ENCODE measurements around the gene HIRA.
A peak's percentile ranks its signal among the peaks of the same experiment; 100 is the strongest.

Gene HIRA

DNA sequence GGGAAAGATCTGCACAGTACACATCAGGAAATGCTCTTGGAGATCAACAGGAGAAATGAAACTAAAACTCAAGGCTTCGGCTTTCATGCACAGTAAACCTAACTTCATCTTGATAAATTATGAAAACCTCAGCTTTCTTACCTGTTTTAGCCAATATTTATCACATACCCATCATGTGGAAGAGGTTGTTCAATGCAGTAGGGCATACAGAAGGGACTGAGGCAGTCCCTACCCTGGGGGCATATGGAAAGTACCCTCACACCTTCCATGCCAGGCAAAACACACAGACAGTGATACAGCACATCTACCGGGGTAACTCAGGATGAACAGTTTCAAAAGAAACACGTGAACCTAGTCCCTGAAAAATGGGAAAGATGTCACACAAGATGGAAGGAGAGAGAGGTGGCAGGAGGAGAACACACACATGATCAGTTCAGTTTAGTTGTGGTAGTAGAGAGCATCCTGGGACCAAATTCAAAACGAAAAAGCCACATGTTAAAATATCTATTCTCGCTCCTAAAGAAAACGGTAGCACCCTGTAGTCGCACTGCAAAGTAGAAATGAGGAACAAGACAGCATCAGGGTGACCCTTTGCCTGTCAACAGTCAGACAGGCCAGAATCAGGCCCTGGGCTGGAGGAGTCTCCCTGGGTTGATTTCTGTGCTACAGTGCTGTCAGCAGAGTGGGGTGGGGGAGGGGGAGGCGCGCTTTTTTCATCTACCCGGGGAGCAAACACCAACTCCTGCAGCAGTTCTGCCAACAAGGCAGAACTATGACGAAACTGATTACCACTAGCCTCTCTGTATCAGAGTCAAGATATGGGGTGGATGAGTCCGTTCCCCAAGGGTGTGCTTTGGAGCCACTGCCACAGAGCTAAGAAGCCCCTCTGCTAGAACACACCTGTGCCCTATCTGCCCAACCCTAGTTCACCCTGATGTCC lies 1.3 kb downstream of the HIRA start:
- Histone ChIP-seq H3K9ac (ENCODE audit: low read length) (peak overlapping the region; percentile 79), H3K4me1 (ENCODE audit: low read length) (peaks cover 23% of the 10 kb centered on the region), H3K9me3 (ENCODE audit: insufficient read depth, low read length) (no peaks in the 10 kb centered on the region), H3K27me3 (ENCODE audit: low read depth, low read length) (no peaks in the 10 kb centered on the region), H3K79me2 (ENCODE audit: low read length) (peaks cover 79% of the 10 kb centered on the region), H3K4me2 (ENCODE audit: low read length) (peak overlapping the region; percentile 99), H3K4me3 (ENCODE audit: low read length) (peak overlapping the region; percentile 93), H3K36me3 (replicated peaks; ENCODE audit: low read depth, low read length) (peaks cover 16% of the 10 kb centered on the region), H4K20me1 (ENCODE audit: insufficient read depth, low read length) (peaks cover 45% of the 10 kb centered on the region), H2AFZ (ENCODE audit: low read depth, low read length) (no peak overlapping the region), H3K27ac (ENCODE audit: low read length) (peak overlapping the region; percentile 23)
- TF ChIP-seq EZH2phosphoT487 (IDR thresholded peaks at IDR 0.05; ENCODE audit: low read depth) = no peak
- TF ChIP-seq, protein P1, sequence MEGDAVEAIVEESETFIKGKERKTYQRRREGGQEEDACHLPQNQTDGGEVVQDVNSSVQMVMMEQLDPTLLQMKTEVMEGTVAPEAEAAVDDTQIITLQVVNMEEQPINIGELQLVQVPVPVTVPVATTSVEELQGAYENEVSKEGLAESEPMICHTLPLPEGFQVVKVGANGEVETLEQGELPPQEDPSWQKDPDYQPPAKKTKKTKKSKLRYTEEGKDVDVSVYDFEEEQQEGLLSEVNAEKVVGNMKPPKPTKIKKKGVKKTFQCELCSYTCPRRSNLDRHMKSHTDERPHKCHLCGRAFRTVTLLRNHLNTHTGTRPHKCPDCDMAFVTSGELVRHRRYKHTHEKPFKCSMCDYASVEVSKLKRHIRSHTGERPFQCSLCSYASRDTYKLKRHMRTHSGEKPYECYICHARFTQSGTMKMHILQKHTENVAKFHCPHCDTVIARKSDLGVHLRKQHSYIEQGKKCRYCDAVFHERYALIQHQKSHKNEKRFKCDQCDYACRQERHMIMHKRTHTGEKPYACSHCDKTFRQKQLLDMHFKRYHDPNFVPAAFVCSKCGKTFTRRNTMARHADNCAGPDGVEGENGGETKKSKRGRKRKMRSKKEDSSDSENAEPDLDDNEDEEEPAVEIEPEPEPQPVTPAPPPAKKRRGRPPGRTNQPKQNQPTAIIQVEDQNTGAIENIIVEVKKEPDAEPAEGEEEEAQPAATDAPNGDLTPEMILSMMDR (IDR thresholded peaks at IDR 0.05; ENCODE audit: low read depth, low read length) = no peak

DNA sequence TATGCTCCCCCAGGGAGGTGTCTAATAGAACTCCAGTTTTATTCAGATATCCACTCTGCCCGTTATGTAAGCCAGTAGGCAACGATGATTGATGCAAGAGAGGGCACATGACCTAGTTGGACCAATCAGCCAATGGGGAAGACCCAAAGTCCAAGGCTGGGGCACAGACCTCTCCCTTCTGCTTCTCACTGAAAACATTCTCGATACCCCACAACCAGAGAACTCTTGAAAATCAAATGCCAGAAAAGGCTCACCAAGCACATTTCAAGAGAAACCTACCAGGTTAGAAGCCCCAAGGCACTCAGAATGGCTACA lies 7.4 kb downstream of the HIRA start:
- H4K20me1 ChIP-seq (ENCODE audit: insufficient read depth, low read length) = peaks cover 82% of the 10 kb centered on the region
- H3K27me3 ChIP-seq (ENCODE audit: low read depth, low read length) = no peaks in the 10 kb centered on the region
- no peaks in the 10 kb centered on the region for H3K9me3 ChIP-seq (ENCODE audit: insufficient read depth, low read length)
- H3K9ac ChIP-seq (ENCODE audit: low read length) = no peak overlapping the region
- no peak for TF ChIP-seq EZH2phosphoT487 (IDR thresholded peaks at IDR 0.05; ENCODE audit: low read depth)
- TF ChIP-seq, protein P1 (IDR thresholded peaks at IDR 0.05; ENCODE audit: low read depth, low read length) = no peak
- H3K79me2 ChIP-seq (ENCODE audit: low read length) = peaks cover 100% of the 10 kb centered on the region
- no peak overlapping the region for H3K27ac ChIP-seq (ENCODE audit: low read length)
- no peak overlapping the region for H3K4me3 ChIP-seq (ENCODE audit: low read length)
- H3K4me2 ChIP-seq (ENCODE audit: low read length) = no peak overlapping the region
- H2AFZ ChIP-seq (ENCODE audit: low read depth, low read length) = no peak overlapping the region
- peaks cover 4% of the 10 kb centered on the region for H3K36me3 ChIP-seq (replicated peaks; ENCODE audit: low read depth, low read length)
- peaks cover 17% of the 10 kb centered on the region for H3K4me1 ChIP-seq (ENCODE audit: low read length)

DNA sequence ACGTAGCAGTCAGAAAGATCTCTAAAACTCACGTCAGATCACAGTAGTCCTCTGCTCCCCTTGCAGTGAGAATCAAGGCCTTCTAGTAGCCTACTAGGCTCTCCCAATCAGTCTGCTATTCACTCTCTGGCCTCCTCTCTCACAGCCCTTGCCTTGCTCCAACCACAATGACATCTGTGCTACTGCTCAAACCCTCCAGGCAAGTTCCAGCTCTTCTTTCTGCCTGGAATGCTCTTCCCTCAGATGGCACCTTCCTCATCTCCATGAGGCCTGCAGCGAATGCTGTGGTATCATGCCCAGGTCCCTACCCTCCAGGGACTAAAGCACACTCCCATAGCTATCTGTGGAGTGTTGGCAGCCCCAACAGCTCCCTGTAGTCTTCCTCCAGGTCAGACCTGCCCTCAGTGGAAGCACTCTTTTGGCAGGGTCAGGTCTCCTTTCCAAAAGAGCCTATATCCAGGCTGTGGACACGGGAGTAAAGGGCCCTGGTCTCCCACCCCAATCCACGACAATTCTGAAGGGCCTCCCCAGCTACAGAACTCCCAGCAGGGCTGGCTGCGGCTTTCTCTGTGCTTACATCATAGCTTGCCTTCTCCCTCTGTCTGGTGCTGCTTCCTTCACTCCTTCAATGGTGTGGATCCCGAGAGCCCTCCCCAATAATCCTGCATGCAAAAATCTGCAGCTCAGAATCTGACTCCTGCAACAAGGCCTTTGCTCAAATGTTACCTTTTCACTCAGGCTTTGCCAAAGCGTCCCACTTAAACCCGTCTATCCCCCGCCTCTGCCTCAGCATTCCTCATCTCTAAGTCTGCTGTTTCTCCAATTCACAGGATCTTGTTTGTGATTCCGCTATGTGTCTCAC lies 8.9 kb downstream of the HIRA start:
- Histone ChIP-seq H3K4me3 (ENCODE audit: low read length) (no peak overlapping the region), H3K4me1 (ENCODE audit: low read length) (peaks cover 22% of the 10 kb centered on the region), H3K79me2 (ENCODE audit: low read length) (peaks cover 99% of the 10 kb centered on the region), H4K20me1 (ENCODE audit: insufficient read depth, low read length) (peaks cover 80% of the 10 kb centered on the region), H3K27ac (ENCODE audit: low read length) (no peak overlapping the region), H3K4me2 (ENCODE audit: low read length) (no peak overlapping the region), H3K9ac (ENCODE audit: low read length) (no peak overlapping the region), H3K27me3 (ENCODE audit: low read depth, low read length) (no peaks in the 10 kb centered on the region), H3K36me3 (replicated peaks; ENCODE audit: low read depth, low read length) (peaks cover 8% of the 10 kb centered on the region), H2AFZ (ENCODE audit: low read depth, low read length) (no peak overlapping the region), H3K9me3 (ENCODE audit: insufficient read depth, low read length) (no peaks in the 10 kb centered on the region)
- TF ChIP-seq EZH2phosphoT487 (IDR thresholded peaks at IDR 0.05; ENCODE audit: low read depth) = no peak
- TF ChIP-seq, protein P1 (IDR thresholded peaks at IDR 0.05; ENCODE audit: low read depth, low read length) = no peak

DNA sequence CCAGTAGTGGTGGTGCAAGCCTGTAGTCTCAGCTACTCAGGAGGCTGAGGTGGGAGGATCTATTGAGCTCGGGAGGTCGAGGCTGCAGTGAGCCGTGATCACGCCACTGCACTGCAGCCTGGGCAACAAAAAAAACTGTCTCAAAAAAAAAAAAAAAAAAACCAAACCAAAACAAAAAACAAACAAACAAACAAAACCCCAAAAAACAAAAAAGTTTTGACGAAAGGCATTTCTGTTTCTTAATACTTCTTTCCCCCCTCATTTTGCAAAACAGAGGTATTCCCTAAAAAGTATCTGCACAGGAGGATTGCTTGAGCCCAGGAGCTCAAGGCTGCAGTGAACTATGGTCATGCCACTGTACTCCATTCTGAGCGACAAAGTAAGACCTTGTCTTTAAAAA lies 11.2 kb downstream of the HIRA start:
- Histone ChIP-seq H3K27me3 (ENCODE audit: low read depth, low read length) (no peaks in the 10 kb centered on the region), H3K9ac (ENCODE audit: low read length) (no peak overlapping the region), H3K4me3 (ENCODE audit: low read length) (no peak overlapping the region), H3K4me2 (ENCODE audit: low read length) (peak overlapping the region; percentile 64; the same call in 1 of the 2 replicates), H3K36me3 (replicated peaks; ENCODE audit: low read depth, low read length) (peaks cover 10% of the 10 kb centered on the region), H3K79me2 (ENCODE audit: low read length) (peaks cover 99% of the 10 kb centered on the region), H2AFZ (ENCODE audit: low read depth, low read length) (no peak overlapping the region), H3K27ac (ENCODE audit: low read length) (peak overlapping the region; percentile 74), H4K20me1 (ENCODE audit: insufficient read depth, low read length) (peaks cover 73% of the 10 kb centered on the region), H3K4me1 (ENCODE audit: low read length) (peaks cover 22% of the 10 kb centered on the region), H3K9me3 (ENCODE audit: insufficient read depth, low read length) (no peaks in the 10 kb centered on the region)
- no peak for TF ChIP-seq EZH2phosphoT487 (IDR thresholded peaks at IDR 0.05; ENCODE audit: low read depth)
- TF ChIP-seq, protein P1 (IDR thresholded peaks at IDR 0.05; ENCODE audit: low read depth, low read length) = no peak
